ENCODE results near the gene NEAT1. TPM values are rescaled to one million over a fixed set of nuclear protein-coding genes. Genes with fewer than 3 reads are reported as not detected.

NEAT1 gene
- total RNA-seq, 1 experiment from 2014 or later, result 564 TPM

DNA sequence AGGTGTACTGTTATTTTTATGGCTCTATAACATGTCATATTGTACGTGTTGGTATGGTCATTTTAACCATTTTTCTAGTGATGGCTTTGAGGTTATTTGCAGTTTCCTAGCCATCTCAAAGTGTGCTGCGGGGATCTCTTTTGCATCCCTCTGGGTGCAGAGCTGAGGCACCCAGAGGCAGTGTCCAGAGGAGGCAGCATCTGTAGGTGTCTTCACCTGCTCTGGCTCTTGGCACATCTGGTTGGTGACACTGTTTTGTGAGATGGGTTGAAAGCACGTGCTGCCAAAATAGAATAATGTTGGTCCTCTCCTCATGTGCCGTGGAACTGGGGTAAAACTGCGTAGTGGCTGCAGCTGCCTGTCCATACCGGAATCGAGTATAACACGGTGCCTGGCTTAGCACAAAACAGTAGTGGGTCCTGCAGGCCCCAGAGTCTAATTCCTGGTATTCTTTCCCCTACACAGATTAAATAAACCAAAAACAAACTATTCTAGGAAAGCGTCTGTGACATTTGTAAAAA lies 12.9 kb downstream of the NEAT1 start:
- Histone ChIP-seq H2AFZ (ENCODE audit: low read depth, low read length, poor library complexity, severe bottlenecking) (no peak overlapping the region), H3K4me1 (ENCODE audit: control insufficient read depth in 1 of 2, insufficient read depth in 2 of 2, low read length in 2 of 2) (peaks cover 6 to 9% of the 10 kb centered on the region in 2 experiments; a peak in 3 of 4 replicates), H3K27me3 (ENCODE audit: insufficient read depth, low read length) (no peaks in the 10 kb centered on the region), H3K36me3 (ENCODE audit: control insufficient read depth in 1 of 2, insufficient read depth in 2 of 2, low read length in 2 of 2) (peaks cover 0 to 28% of the 10 kb centered on the region in 2 experiments; a peak in 2 of 4 replicates), H3K4me3 (replicated peaks in 1 of 2; ENCODE audit: low read depth in 1 of 2, low read length in 2 of 2) (no peak overlapping the region), H3K4me2 (ENCODE audit: low read length) (no peak overlapping the region), H4K20me1 (ENCODE audit: insufficient read depth) (no peaks in the 10 kb centered on the region), H3K9me3 (ENCODE audit: control insufficient read depth in 1 of 2, insufficient read depth in 1 of 2, low read depth in 1 of 2, low read length in 2 of 2) (no peaks in the 10 kb centered on the region), H3K9me2 (ENCODE audit: insufficient read depth) (no peaks in the 10 kb centered on the region), H3K9ac (ENCODE audit: low read length) (no peak overlapping the region), H3K79me2 (ENCODE audit: insufficient read depth, low read length) (peaks cover 46% of the 10 kb centered on the region), H3K27ac (ENCODE audit: low read depth, low read length) (0 out of 2 replicates have a peak overlapping the region, but pooled peaks have one; percentile 10)
- intact Hi-C loops (cut with micrococcal nuclease), result no loop called here
- ATAC-seq (no peak), DNase-seq (ENCODE audit: low read depth, low spot score) (no peak)
- no TSS peak for BruUV-seq (replicated peaks)
- TF ChIP-seq SP1 (IDR thresholded peaks at IDR 0.05; ENCODE audit: low read depth) (no peak), EZH2phosphoT487 (IDR thresholded peaks at IDR 0.05; ENCODE audit: borderline replicate concordance) (no peak), JUND (IDR thresholded peaks at IDR 0.05) (no peak), FOSL1 (IDR thresholded peaks at IDR 0.05; ENCODE audit: low read depth) (no peak), ZBTB33 (IDR thresholded peaks at IDR 0.05; ENCODE audit: extremely low read depth, insufficient replicate concordance, low read length) (no peak), ATF3 (IDR thresholded peaks at IDR 0.05) (no peak)
- RAD21 ChIA-PET (ENCODE audit: low non-redundant PET in 1 of 2, low total read pairs in 2 of 2, uncharacterized antibody in 2 of 2, unreplicated experiment in 2 of 2), result no interaction called here
- CTCF ChIA-PET, result no interaction called here
- POLR2A ChIA-PET, result no interaction called here

GRCh38 chr11:65435981-65436411 lies 13.4 kb downstream of the NEAT1 start:
- Histone ChIP-seq H3K9me3 (ENCODE audit: control insufficient read depth in 1 of 2, insufficient read depth in 1 of 2, low read depth in 1 of 2, low read length in 2 of 2) (no peaks in the 10 kb centered on the region), H3K4me1 (ENCODE audit: control insufficient read depth in 1 of 2, insufficient read depth in 2 of 2, low read length in 2 of 2) (peaks cover 8 to 12% of the 10 kb centered on the region in 2 experiments; a peak in 3 of 4 replicates), H3K27ac (ENCODE audit: low read depth, low read length) (peak overlapping the region; percentile 19; the same call in 1 of the 2 replicates), H4K20me1 (ENCODE audit: insufficient read depth) (no peaks in the 10 kb centered on the region), H3K4me2 (ENCODE audit: low read length) (no peak overlapping the region), H2AFZ (ENCODE audit: low read depth, low read length, poor library complexity, severe bottlenecking) (no peak overlapping the region), H3K9ac (ENCODE audit: low read length) (no peak overlapping the region), H3K27me3 (ENCODE audit: insufficient read depth, low read length) (no peaks in the 10 kb centered on the region), H3K4me3 (replicated peaks in 1 of 2; ENCODE audit: low read depth in 1 of 2, low read length in 2 of 2) (no peak overlapping the region), H3K9me2 (ENCODE audit: insufficient read depth) (no peaks in the 10 kb centered on the region), H3K36me3 (ENCODE audit: control insufficient read depth in 1 of 2, insufficient read depth in 2 of 2, low read length in 2 of 2) (peaks cover 0 to 28% of the 10 kb centered on the region in 2 experiments; a peak in 2 of 4 replicates), H3K79me2 (ENCODE audit: insufficient read depth, low read length) (peaks cover 41% of the 10 kb centered on the region)
- ChIA-PET CTCF (no interaction called here), POLR2A (no interaction called here), RAD21 (ENCODE audit: low non-redundant PET in 1 of 2, low total read pairs in 2 of 2, uncharacterized antibody in 2 of 2, unreplicated experiment in 2 of 2) (no interaction called here)
- no TSS peak for BruUV-seq (replicated peaks)
- intact Hi-C loops (cut with micrococcal nuclease), result no loop called here
- TF ChIP-seq ZNF274 (IDR thresholded peaks at IDR 0.05; ENCODE audit: low read depth, low read length) (no peak), JUND (IDR thresholded peaks at IDR 0.05) (no peak), ZBTB33 (IDR thresholded peaks at IDR 0.05; ENCODE audit: extremely low read depth, insufficient replicate concordance, low read length) (no peak), POLR2AphosphoS5 (IDR thresholded peaks at IDR 0.05; ENCODE audit: low read depth, low read length) (peak; percentile 11; the same call in 1 of the 2 replicates), EZH2phosphoT487 (IDR thresholded peaks at IDR 0.05; ENCODE audit: borderline replicate concordance) (no peak), SP1 (IDR thresholded peaks at IDR 0.05; ENCODE audit: low read depth) (no peak), ATF3 (IDR thresholded peaks at IDR 0.05) (no peak)
- DNase-seq (ENCODE audit: low read depth, low spot score) (no peak), ATAC-seq (0 out of 2 replicates have a peak, but pooled peaks have one; percentile 18)
